ENCODE results near the gene OR52J3.

The OR52J3 gene

DNA sequence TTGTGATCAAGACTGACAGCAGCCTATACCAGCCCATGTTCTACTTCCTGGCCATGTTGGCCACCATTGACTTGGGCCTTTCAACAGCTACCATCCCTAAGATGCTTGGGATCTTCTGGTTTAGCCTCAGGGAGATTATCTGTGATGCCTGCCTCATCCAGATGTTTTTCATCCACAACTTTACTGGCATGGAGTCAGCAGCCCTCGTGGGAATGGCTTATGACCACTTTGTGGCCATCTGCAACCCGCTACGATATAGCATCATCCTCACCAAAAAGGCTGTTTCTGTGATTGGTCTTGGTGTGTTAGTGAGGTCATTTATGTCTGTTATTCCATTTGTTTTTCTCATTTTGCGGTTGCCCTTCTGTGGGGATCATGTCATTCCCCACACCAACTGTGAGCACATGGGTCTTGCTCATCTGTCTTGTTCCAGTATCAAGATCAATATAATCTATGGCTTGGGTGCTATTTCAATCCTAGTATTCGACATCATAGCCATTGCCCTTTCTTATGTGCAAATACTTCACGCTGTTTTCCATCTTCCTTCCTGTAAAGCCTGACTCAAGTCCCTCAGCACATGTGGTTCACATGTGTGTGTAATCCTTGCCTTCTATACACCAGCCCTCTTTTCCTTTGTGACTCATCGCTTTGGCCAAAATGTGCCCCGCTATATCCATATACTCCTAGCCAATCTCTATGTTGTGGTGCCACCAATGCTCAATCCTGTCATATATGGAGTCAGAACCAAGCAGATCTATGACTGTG is 46.7 kb downstream of the OR52J3 start:
- no peak for DNase-seq (ENCODE audit: low read depth in 3 of 3)

DNA sequence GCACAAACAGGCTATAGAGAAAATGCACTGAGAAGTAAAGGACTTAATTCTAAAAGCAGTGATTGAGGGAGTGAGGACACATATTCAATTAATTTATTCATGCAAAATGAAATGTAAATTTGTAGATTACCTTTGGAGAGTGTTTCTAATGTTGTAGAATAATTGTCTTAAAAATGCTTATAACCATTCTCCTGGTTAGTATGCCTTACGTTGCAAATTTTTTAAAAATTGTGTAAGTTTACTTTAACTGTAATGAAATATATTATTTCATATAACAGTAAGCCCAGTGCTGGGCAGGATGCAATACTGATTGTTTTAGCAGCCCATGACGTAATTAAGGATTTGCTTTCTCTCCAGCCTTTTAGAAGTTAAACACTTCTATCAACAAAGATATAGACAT is 49.7 kb downstream of the OR52J3 start:
- DNase-seq (ENCODE audit: low read depth in 3 of 3) = no peak
